HCT116 (cell line): ENCODE results near the gene ARHGAP10. TPM values are rescaled to one million over a fixed set of nuclear protein-coding genes. Genes with fewer than 3 reads are reported as not detected.

ENCODE experiments used
- ATAC-seq: fragments of 200-7000 bp; cut with Tn5 transposase; 2 replicates; pipeline ENCODE4 v1.9.1; 2020; ENCODE audit warnings: mild to moderate bottlenecking, moderate library complexity
- BruUV-seq: library from RNA; stranded (reverse); fragments of 400-500 nt; replicated peaks from 2 replicates; lab custom pipeline; 2021; lab: Mats Ljungman, UMichigan
- CTCF ChIA-PET: fragments of 300-600 bp; sonication (Branson Sonifier 250); formaldehyde crosslinking; loops from one replicate; lab custom pipeline; 2021; ENCODE audit warnings: antibody characterized with exemption; lab: Charles Lee
- POLR2A ChIA-PET: fragments of 300-600, 350-600 bp; sonication (Branson Sonifier 250); formaldehyde crosslinking; loops from one replicate; lab custom pipeline; 2021; ENCODE audit warnings: antibody characterized with exemption; lab: Charles Lee
- RAD21 ChIA-PET, 2 experiments: fragments of 300-600 bp; sonication (Branson Sonifier 250); formaldehyde crosslinking; loops; one replicate each; lab custom pipeline; 2023; ENCODE audit warnings: low total read pairs in 2 of 2; ENCODE audit not compliant: uncharacterized antibody in 2 of 2, unreplicated experiment in 2 of 2, low non-redundant PET in 1 of 2; lab: Charles Lee
- DNase-seq: peaks from one replicate; pipeline ENCODE4 v3.0.0-alpha.2; 2010; ENCODE audit warnings: low read depth, low spot score
- H2AFZ ChIP-seq: fragments of 200-600 bp; shearing (Covaris generic), sonication (generic); 2 replicates; pipeline ENCODE4 v1.6.1; 2017; ENCODE audit warnings: low read depth, mixed run types, mixed read lengths, antibody characterized with exemption, low read length; ENCODE audit not compliant: poor library complexity, severe bottlenecking
- H3K27ac ChIP-seq: 2 replicates; pipeline ENCODE4 v1.5.1; 2012; ENCODE audit warnings: low read depth, low read length
- H3K27me3 ChIP-seq: fragments of 200-600 bp; sonication (generic); 2 replicates; pipeline ENCODE4 v1.6.1; 2016; ENCODE audit warnings: mixed run types, low read length, mixed read lengths; ENCODE audit not compliant: insufficient read depth
- H3K36me3 ChIP-seq, 2 experiments: fragments of 200-500 bp in 1 of 2; fragments of 200-600 bp in 1 of 2; sonication (Bioruptor generic) in 1 of 2; sonication (generic) in 1 of 2; 2 replicates each; pipeline versions ENCODE4 v1.5.1 to v1.6.1; 2014 to 2016; ENCODE audit warnings: low read length in 2 of 2, inconsistent platforms in 1 of 2, mixed read lengths in 1 of 2, mixed run types in 1 of 2; ENCODE audit not compliant: insufficient read depth in 2 of 2, control insufficient read depth in 1 of 2
- H3K4me1 ChIP-seq, 2 experiments: fragments of 200-600 bp in 1 of 2; sonication (generic) in 1 of 2; 2 replicates each; pipeline versions ENCODE4 v1.5.1 to v1.6.1; 2012 to 2017; ENCODE audit warnings: low read length in 2 of 2, inconsistent platforms in 1 of 2, mild to moderate bottlenecking in 1 of 2, mixed read lengths in 1 of 2, mixed run types in 1 of 2, moderate library complexity in 1 of 2; ENCODE audit not compliant: insufficient read depth in 2 of 2, control insufficient read depth in 1 of 2
- H3K4me2 ChIP-seq: fragments of 200-600 bp; sonication (generic); 2 replicates; pipeline ENCODE4 v1.6.1; 2017; ENCODE audit warnings: mixed run types, low read length, mixed read lengths
- H3K4me3 ChIP-seq, 2 experiments: fragments of 200-600 bp in 1 of 2; sonication (generic) in 1 of 2; replicated peaks in 1 of 2; 2 replicates each; pipeline ENCODE4 v1.5.1; 2011 to 2016; ENCODE audit warnings: low read length in 2 of 2, control low read depth in 1 of 2, low read depth in 1 of 2, mild to moderate bottlenecking in 1 of 2, mixed read lengths in 1 of 2, mixed run types in 1 of 2
- H3K79me2 ChIP-seq: fragments of 200-600 bp; sonication (generic); 2 replicates; pipeline ENCODE4 v1.6.1; 2017; ENCODE audit warnings: mild to moderate bottlenecking, mixed run types, low read length, moderate library complexity, mixed read lengths; ENCODE audit not compliant: insufficient read depth
- H3K9ac ChIP-seq: fragments of 200-600 bp; sonication (generic); 2 replicates; pipeline ENCODE4 v1.6.1; 2016; ENCODE audit warnings: low read length, mixed read lengths
- H3K9me2 ChIP-seq: fragments of 200-600 bp; sonication (generic), shearing (Covaris generic); 2 replicates; pipeline ENCODE4 v1.6.1; 2017; ENCODE audit warnings: mixed run types, mild to moderate bottlenecking, moderate library complexity; ENCODE audit not compliant: insufficient read depth
- H3K9me3 ChIP-seq, 2 experiments: fragments of 200-500 bp in 1 of 2; fragments of 200-600 bp in 1 of 2; sonication (Bioruptor generic) in 1 of 2; sonication (generic) in 1 of 2; 2 replicates each; pipeline ENCODE4 v1.6.1; 2014 to 2017; ENCODE audit warnings: low read length in 2 of 2, mixed read lengths in 2 of 2, inconsistent platforms in 1 of 2, low read depth in 1 of 2, mild to moderate bottlenecking in 1 of 2, mixed run types in 1 of 2, moderate library complexity in 1 of 2; ENCODE audit not compliant: control insufficient read depth in 1 of 2, insufficient read depth in 1 of 2
- H4K20me1 ChIP-seq: fragments of 200-600 bp; sonication (generic), shearing (Covaris generic); 2 replicates; pipeline ENCODE4 v1.6.1; 2017; ENCODE audit warnings: mixed run types, mild to moderate bottlenecking, moderate library complexity; ENCODE audit not compliant: insufficient read depth
- ELF1 ChIP-seq: IDR thresholded peaks from 2 replicates; pipeline ENCODE4 v1.6.1; 2012; ENCODE audit warnings: low read depth, borderline replicate concordance
- FOSL1 ChIP-seq: IDR thresholded peaks from 2 replicates; pipeline ENCODE4 v1.6.1; 2012; ENCODE audit warnings: low read depth
- JUND ChIP-seq: IDR thresholded peaks from 2 replicates; pipeline ENCODE4 v1.6.1; 2012
- POLR2AphosphoS5 ChIP-seq: IDR thresholded peaks from 2 replicates; pipeline ENCODE4 v1.6.1; 2011; ENCODE audit warnings: mild to moderate bottlenecking, low read depth, low read length, moderate library complexity
- intact Hi-C: fragments of 100-400 bp; cut with micrococcal nuclease; formaldehyde crosslinking; loops from 2 replicates; pipeline ENCODE4 v1.10.0; 2022
- total RNA-seq: library from RNA; stranded (reverse); gene quantifications from one replicate; pipeline ENCODE4 v1.2.1, GENCODE V29; 2021; ENCODE audit not compliant: unreplicated experiment

Gene ARHGAP10
- total RNA-seq, 1 experiment from 2014 or later = 24.7 TPM

DNA sequence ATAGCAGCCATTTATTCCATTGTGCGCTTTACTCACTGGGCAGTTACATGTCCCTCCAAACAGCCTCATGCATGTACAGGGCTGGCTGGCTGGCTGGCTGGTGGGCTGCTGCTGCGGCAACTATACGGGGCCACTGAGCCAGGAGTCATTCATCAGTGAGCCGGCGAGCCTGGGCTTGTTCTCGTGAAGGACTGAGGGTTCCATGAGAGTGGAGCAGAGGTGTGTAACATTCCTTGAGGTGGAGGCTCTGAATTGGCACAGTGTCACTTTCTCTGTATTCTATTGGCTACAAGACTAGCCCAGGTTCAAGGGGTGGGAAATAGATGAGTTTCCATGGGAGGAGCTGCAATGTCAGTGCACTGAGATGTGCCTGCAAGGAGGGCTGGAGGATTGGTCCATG lies 89.1 kb downstream of the ARHGAP10 start (continued):
- TF ChIP-seq POLR2AphosphoS5 = no peak
- TF ChIP-seq JUND = no peak

DNA sequence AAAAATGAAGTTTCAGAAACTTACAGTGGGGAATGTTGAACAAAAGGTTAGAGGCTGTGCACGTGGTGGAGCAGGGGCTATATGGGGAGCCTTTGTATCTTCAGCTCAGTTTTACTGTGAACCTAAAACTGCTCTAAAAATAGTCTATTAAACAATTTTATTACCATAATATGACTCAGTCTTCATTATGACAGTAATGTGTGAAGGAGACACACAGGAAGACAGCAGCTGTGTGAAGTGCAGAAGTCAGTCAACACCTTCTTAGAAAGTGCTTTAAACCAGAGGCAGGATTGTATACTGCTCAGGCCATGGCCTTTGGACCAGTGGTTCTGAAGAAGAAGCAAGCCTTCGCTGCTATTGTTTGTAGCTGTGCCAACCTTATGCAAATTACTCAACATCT lies 89.7 kb downstream of the ARHGAP10 start:
- Histone ChIP-seq H3K4me3 (no peak overlapping the region), H3K4me2 (peak overlapping the region; percentile 25), H3K9me2 (no peaks in the 10 kb centered on the region), H3K79me2 (peaks cover 22% of the 10 kb centered on the region), H3K27ac (no peak overlapping the region), H3K27me3 (no peaks in the 10 kb centered on the region), H2AFZ (no peak overlapping the region), H3K9me3 (no peaks in the 10 kb centered on the region), H3K4me1 (peaks cover 20 to 37% of the 10 kb centered on the region in 2 experiments; a peak in 3 of 4 replicates), H3K36me3 (no peaks in the 10 kb centered on the region; a peak in 1 of 4 replicates), H4K20me1 (no peaks in the 10 kb centered on the region), H3K9ac (no peak overlapping the region)
- no TSS peak for BruUV-seq
- intact Hi-C loops = no loop called here
- CTCF ChIA-PET = no interaction called here
- RAD21 ChIA-PET = no interaction called here
- ATAC-seq = no peak
- no peak for DNase-seq
- POLR2A ChIA-PET = no interaction called here
- TF ChIP-seq ELF1 (no peak), FOSL1 (0 out of 2 replicates have a peak, but pooled peaks have one; percentile 16)

GRCh38 chr4:147822128-147822527 lies 90.2 kb downstream of the ARHGAP10 start:
- POLR2A ChIA-PET = no interaction called here
- no peaks in the 10 kb centered on the region; a peak in 1 of 4 replicates for H3K36me3 ChIP-seq
- no peak overlapping the region for H3K4me3 ChIP-seq
- no peak overlapping the region for H3K9ac ChIP-seq
- H3K27me3 ChIP-seq = no peaks in the 10 kb centered on the region
- no peaks in the 10 kb centered on the region for H3K9me3 ChIP-seq
- no peaks in the 10 kb centered on the region; the same call in 1 of the 2 replicates for H4K20me1 ChIP-seq
- H3K4me2 ChIP-seq = no peak overlapping the region; the same call in 1 of the 2 replicates
- ATAC-seq = no peak
- TF ChIP-seq POLR2AphosphoS5 = no peak
- peaks cover 20% of the 10 kb centered on the region for H3K79me2 ChIP-seq
- no peak for DNase-seq
- CTCF ChIA-PET = no interaction called here
- no TSS peak for BruUV-seq
- H3K27ac ChIP-seq = no peak overlapping the region
- RAD21 ChIA-PET = no interaction called here
- H2AFZ ChIP-seq = no peak overlapping the region
- no peaks in the 10 kb centered on the region for H3K9me2 ChIP-seq
- intact Hi-C loops = no loop called here
- peaks cover 20 to 37% of the 10 kb centered on the region in 2 experiments; a peak in 3 of 4 replicates for H3K4me1 ChIP-seq
